ENCODE results near the gene TTYH2.
A peak's percentile ranks its signal among the peaks of the same experiment; 100 is the strongest.
"Not testable (repeated sequence)": the region's sequence is repeated elsewhere in the genome, so short reads cannot be mapped to it uniquely, and the experiment has no call there.

The TTYH2 gene

DNA sequence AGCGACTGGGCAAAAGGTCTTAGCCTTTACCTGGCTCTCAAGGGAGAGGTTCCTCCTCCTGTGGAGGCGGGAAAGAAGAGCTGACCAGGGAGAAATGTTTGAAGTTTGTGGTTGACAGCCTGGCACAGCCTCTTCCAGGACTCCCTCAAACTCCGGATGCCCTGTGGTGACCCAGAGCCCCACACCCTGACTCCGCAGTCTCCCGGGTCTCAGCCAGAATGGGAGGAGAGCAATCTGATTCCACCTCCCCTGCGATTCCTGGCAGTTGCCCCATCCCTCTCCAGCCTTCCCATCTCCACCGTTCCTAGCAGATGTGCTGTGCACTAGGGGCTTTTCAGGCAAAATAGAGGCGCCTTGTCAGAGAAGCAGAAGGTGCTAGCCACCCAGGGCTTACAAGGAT lies 55.2 kb downstream of the TTYH2 start:
- no peak for DNase-seq

DNA sequence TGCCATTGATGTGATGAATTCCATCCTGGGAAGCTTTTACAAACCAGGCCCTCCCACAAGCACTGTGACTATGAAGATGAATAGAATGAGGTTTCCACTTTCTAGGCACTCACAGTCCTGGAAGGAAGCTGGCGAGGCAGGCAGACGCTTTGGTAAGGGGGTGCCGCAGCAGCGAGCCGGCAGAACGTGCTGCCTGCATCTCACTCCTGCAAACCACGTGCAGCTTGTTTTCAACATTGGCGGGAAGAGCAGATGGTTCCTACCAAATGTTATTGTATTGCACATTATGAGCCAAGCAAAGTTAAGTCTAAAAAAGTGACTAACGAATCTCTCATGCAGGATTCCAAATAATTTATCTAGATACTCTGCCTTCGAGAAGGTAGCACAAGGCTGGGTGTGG lies 57.0 kb downstream of the TTYH2 start:
- DNase-seq = peak; percentile 30 to 62

GRCh38 chr17:74271281-74271680 lies 57.9 kb downstream of the TTYH2 start:
- no peak for DNase-seq

DNA sequence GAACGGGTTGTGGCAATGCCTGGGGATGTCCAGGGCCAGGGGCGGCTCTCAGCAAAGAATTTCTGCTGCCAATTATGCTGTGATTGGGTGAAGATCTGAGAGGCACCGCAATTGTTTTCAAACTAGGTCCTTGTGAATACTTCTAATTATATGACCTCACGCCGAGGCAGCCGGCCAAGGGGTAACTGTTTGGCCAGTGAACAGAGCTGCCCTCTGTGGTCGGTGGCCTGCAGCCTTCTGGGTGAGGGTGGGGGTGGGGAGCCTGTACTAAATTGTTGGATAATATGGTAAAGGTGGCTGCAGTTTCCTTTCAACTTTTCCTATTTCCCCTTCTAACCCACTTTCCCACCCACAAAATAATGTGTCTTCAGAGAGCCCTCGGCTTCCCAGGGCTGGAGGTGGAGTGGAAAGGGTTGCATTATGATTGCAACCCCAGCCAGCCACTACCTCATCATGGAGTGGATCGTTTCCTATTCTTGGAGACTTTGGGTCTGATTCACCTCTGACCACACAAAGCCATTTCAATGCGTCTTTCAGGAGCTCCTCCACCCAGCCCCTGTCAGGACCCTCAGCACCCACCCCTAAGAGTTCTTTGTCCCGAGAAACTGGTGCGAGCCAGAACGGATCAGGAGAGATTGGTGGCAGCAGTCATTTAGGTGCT lies 58.7 kb downstream of the TTYH2 start:
- no peak for DNase-seq

- no peak for DNase-seq
Measured at GRCh38 chr17:74272731-74273201, 59.4 kb downstream of the TTYH2 start.

DNA sequence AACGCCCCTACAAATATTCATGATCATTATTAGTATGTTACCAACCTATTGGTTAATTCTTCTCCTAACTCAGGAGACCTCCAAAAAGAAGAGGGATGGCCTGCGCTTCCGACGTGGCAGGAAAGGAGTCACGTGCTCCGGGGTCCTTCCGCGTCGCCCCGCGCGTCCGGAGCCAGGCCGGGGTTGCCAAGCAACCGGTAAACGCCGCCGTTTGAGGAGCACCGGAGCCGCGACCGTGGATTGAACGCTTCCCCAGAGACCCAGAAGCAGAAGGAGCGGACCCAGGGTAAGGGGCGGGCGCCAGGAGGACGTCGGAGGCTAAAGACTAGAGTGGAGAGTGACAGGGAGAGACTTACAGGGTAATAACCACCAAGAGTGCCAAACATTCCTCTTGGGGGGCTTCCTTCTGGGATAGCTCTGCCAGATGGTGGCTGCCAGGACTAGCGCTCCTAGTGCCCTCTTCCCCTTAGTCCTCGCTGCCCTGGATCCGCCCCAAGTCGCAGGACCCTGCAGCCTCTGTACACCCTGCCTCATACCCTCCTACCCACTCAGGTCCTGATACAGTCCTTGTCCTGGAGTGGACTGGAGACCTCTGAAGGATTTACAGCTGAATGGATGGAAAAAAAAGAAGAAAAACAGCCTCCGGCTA lies 60.8 kb downstream of the TTYH2 start, which contains the start of gene DNAI2:
TSS of gene DNAI2 (plus strand) at position 175 of the 649 bp plus-strand sequence. CDS start 7,584 bp downstream, outside the sequence.
- peak; percentile 67 to 85 for DNase-seq

DNA sequence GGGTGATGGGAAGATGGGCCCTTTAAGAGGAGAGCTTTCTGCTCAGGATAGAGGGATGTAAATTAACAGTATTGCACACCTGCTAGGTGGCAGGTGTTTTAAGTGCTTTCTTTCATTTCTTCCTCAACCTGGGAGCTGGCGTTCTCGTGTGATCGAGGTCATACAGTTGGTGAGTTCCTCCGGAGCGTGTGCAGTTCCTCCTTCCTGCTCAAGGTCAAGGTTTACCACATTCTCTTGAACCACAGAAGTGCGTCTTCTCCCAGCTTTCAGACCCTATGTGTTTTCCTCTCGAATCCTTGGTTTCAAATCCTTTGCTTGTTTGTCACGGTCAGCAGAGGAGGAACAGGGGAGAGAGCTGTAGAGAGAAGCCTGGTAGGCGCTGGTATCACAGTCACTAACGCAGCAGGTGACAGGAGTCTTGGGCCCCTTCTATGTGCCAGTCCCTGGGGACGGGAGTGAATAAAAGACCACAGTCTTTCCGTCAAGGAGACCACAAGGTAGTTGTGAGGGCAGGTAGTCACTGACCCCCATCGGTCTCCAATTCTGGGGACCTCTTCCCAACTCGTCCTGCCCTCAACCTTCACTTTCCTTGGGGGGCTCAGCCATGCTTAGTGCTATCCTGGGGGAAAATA lies 61.5 kb downstream of the TTYH2 start:
- no peak for DNase-seq

- DNase-seq = no peak
Measured at GRCh38 chr17:74276051-74276476, 62.7 kb downstream of the TTYH2 start.

- DNase-seq = peak in 1 of 2 experiments; percentile 36
Measured at GRCh38 chr17:74276541-74277009, 63.2 kb downstream of the TTYH2 start.

DNA sequence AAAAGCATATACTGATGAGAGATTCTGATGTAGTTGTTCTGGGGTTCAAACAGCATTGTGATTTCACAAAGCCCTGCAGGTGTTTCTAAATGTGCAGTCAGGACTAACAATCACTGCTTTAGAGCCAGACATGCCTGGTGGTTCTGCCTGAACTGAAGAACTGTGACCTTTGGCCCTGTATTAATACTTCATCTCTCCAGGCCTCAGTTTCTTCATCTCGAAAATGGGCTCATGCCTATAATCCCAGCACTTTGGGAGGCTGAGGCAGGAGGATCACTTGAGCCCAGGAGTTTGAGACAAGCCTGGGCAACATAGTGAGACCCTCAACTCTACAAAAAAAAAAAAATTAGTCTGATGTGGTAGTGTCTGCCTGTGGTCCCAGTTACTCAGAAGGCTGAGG lies 64.6 kb downstream of the TTYH2 start:
- no peak for DNase-seq

DNA sequence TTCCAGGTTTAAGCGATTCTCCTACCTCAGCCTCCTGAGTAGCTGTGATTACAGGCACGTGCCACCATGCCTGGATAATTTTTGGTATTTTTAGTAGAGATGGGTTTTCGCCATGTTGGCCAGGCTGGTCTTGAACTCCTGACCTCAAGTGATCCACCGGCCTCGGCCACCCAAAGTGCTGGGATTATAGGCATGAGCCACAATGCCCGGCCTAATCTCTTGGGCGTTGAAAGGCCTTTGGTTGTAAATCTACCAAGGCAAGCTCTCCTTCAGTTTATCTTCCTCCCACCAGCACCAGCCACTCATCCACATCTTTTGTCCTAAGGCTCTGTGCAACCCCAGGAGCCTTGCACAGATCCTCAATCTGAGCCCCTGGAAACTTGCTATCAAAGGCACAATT lies 66.2 kb downstream of the TTYH2 start:
- DNase-seq = not testable (repeated sequence)

GRCh38 chr17:74280093-74280513 lies 66.7 kb downstream of the TTYH2 start:
- DNase-seq = no peak

- no peak for DNase-seq
Measured at GRCh38 chr17:74281799-74282198, 68.4 kb downstream of the TTYH2 start.

GRCh38 chr17:74282274-74282586 lies 68.9 kb downstream of the TTYH2 start:
- not testable (repeated sequence) for DNase-seq

- DNase-seq = no peak
Measured at GRCh38 chr17:74282587-74283370, 69.4 kb downstream of the TTYH2 start.

DNA sequence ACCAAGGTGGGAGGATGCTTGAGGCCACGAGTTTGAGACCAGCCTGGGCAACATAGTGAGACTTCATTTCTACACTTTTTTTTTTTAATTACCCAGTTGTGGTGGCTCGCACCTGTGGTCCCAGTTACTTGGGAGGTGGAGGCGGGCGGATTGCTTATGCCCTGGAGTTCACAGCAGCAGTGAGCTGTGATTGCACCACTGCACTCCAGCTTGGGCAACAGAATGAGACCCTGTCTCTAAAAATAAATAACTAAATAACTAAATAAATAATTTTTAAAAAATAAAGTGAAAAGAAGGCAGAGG lies 70.0 kb downstream of the TTYH2 start:
- DNase-seq = no peak

DNA sequence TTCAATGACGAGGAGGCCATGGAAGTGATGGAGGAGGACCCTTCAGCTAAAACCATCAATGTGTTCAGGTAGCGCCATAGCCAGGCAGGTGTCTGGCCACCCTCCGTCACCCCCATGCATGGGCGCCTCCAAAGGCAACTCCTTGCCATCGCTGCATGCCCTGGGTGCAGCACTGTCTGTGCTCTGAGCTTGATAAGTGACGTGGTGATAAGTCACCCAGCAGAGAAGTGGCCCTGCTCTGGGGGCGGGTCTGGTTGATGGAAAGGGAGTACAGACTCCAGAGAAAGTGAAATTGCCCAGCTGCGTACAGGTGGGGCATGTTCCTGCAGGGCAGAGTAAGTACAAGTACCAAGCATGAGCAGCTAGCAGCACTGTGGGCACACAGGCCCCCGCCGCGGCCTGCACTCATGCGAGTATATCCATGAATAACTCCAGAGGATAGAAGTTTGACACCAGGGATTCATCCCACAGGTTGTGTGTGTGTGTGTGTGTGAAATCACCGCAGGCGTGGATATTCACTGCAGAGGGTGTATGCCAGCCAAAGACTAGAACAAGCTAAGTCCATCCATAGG lies 73.7 kb downstream of the TTYH2 start:
- DNase-seq = no peak

GRCh38 chr17:74288785-74289184 lies 75.4 kb downstream of the TTYH2 start:
- DNase-seq = no peak

GRCh38 chr17:74289688-74290087 lies 76.3 kb downstream of the TTYH2 start:
- DNase-seq = no peak

DNA sequence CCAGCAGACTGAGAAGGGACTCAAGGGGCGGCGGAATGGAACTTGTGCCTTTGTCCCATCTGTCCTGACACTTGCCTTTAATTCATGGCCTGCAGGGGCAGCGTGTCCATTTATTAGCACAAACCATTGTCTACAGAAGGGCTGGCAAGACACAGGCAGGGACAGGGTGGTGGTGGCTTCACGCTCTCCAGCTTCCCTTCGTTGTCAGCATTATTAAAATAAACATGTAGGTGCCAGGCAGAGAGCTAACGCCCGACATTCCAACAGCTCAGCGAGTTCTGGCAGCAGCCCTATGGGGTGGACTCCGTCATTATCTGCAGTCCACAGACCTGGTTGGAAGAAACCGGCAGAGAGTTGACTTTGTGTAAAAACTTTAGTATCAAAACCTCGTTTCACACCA lies 77.0 kb downstream of the TTYH2 start:
- DNase-seq = peak; percentile 37 to 66

- DNase-seq = no peak
Measured at GRCh38 chr17:74292495-74292894, 79.1 kb downstream of the TTYH2 start.

DNA sequence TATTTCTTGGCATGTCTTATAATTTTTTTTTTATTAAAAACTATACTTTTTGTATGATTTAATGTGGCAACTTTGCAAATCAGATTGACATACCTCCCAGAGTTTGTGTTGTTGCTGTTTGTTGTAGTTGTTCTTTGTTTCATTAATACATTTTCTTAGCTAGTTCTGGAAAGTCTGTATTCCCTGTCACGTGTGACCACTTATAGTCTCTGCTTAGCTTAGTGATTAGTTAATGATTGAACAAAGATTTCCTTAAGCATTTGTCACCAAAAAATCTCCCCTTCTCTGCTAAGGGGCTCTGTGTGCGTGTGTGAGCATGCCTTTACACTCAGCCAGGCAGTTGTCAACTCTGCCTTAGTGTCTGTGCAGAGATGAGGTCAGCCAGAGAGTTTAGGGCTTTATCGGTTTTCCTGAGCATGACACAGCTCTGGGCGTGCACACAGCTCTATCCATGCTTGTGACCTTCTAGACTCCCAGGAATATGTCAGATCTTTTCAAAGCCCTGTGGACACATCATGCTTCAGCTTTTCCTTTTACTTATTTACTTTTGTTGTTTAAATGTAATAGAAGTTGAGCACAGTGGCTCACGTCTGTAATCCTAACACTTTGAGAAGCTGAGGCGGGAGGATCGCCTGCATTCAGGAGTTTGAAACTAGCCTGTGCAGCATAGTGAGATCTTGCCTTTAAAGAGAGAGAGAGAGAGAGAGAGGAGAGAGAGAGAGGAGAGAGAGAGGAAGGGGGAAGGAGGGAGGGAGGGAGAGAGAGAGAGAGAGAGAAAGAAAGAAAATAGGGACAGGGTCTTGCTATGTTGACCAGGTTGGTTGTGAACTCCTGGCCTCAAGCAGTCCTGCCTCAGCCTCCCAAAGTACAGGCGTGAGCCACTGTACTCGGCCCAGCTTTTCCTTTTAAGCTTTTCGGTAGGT lies 82.5 kb downstream of the TTYH2 start:
- no peak for DNase-seq
